Motor neuron (in vitro differentiated cells): Measurements from ENCODE around the gene ABCA8. TPM values are rescaled to one million over a fixed set of nuclear protein-coding genes. Genes with fewer than 3 reads are reported as not detected.
A peak's percentile ranks its signal among the peaks of the same experiment; 100 is the strongest.
"Not testable (repeated sequence)": the region's sequence is repeated elsewhere in the genome, so short reads cannot be mapped to it uniquely, and the experiment has no call there.

Experiments used
- ATAC-seq, 8 experiments: fragments of 200-7000 bp; cut with Tn5 transposase; replicated peaks in 6 of 8; 2 replicates each; pipeline ENCODE4 v1.8.0; 2021; ENCODE audit warnings: mild to moderate bottlenecking in 8 of 8, moderate library complexity in 8 of 8
- H3K27ac ChIP-seq, 2 donors: fragments of 250-450 bp; sonication (Bioruptor Pico); 2 replicates each; pipeline ENCODE4 v1.9.0; 2021; ENCODE audit warnings: antibody characterized with exemption in 2 of 2, mild to moderate bottlenecking in 2 of 2, moderate library complexity in 1 of 2
- H3K4me1 ChIP-seq, 2 donors: fragments of 250-450 bp; sonication (Bioruptor Pico); replicated peaks in 1 of 2; 2 replicates each; pipeline ENCODE4 v1.6.1; 2021; ENCODE audit warnings: antibody characterized with exemption in 2 of 2, mild to moderate bottlenecking in 2 of 2, moderate library complexity in 1 of 2
- H3K4me3 ChIP-seq, 5 donors: fragments of 250-450 bp; sonication (Bioruptor Pico); 2 replicates each; pipeline ENCODE4 v1.9.0; 2021; ENCODE audit warnings: antibody characterized with exemption in 5 of 5, mild to moderate bottlenecking in 5 of 5, moderate library complexity in 4 of 5
- WGBS, 10 experiments: fragments of 450-650 bp; shearing (Covaris generic); methylation state at CpG; one replicate each; pipeline ENCODE4 v1.0.0; 2022; 5-methylcytosine and 5-hydroxymethylcytosine counted together
- in situ Hi-C, 9 experiments: fragments of 400-800 bp; cut with MboI; loops; one replicate each; pipeline ENCODE4 v1.15.0; 2021; ENCODE audit warnings: low sequenced_read_pairs in 9 of 9, low pct_unique_long_range_greater_than_20kb in 2 of 9; ENCODE audit not compliant: unreplicated experiment in 9 of 9
- total RNA-seq, 8 experiments: library from RNA; unstranded; fragments of 300-600 nt; gene quantifications; 2 replicates each; pipeline versions ENCODE4 v1.2.3 to v1.2.4, GENCODE V29; 2022

The ABCA8 gene, protein sequence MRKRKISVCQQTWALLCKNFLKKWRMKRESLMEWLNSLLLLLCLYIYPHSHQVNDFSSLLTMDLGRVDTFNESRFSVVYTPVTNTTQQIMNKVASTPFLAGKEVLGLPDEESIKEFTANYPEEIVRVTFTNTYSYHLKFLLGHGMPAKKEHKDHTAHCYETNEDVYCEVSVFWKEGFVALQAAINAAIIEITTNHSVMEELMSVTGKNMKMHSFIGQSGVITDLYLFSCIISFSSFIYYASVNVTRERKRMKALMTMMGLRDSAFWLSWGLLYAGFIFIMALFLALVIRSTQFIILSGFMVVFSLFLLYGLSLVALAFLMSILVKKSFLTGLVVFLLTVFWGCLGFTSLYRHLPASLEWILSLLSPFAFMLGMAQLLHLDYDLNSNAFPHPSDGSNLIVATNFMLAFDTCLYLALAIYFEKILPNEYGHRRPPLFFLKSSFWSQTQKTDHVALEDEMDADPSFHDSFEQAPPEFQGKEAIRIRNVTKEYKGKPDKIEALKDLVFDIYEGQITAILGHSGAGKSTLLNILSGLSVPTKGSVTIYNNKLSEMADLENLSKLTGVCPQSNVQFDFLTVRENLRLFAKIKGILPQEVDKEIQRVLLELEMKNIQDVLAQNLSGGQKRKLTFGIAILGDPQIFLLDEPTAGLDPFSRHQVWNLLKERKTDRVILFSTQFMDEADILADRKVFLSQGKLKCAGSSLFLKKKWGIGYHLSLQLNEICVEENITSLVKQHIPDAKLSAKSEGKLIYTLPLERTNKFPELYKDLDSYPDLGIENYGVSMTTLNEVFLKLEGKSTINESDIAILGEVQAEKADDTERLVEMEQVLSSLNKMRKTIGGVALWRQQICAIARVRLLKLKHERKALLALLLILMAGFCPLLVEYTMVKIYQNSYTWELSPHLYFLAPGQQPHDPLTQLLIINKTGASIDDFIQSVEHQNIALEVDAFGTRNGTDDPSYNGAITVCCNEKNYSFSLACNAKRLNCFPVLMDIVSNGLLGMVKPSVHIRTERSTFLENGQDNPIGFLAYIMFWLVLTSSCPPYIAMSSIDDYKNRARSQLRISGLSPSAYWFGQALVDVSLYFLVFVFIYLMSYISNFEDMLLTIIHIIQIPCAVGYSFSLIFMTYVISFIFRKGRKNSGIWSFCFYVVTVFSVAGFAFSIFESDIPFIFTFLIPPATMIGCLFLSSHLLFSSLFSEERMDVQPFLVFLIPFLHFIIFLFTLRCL (N-terminal part only)
- 10 to 100 TPM in 2 of 8 experiments, 1 to 10 TPM in 3, under 1 TPM in 3; 0.05 to 81.8 (median 3.0) TPM for total RNA-seq

DNA sequence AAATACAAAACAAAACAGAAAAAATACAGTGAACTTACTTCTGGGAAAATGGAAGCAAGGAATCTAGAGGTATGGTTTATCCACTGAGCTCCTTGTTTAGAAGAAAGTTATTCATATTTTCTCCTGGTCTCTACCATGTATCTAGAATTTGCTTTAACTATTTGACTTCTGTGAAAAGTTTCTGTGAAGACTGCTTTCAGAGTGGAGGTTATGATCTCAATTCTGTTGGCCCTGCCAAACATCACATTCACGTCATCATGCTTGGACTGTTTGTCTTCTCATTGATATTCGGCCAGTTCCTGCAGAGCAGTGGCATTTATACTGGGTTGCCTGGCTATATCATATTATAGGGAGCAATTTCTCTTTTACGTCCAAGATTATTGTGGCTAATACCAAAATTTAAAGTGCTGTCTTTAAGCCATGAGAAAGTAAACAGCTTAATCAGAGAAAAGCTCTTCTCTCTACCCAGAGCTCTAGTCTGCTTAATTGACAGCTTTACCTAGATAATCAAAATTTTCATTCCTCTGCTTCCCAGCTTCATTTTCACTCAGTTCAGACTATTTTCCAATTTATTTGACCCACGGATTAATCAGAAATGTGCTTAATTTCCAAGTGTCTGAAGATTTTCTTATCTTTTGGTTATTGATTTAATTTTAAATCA lies at the start of gene ABCA8:
ABCA8 (minus strand) TSS at position 212 of the 661 bp plus-strand sequence. CDS start 13,358 bp downstream, outside the sequence.
- ATAC-seq = peak in 2 of 8 experiments; percentile 62 to 63
- WGBS, 10 experiments = 13 to 79% (median 62%) methylated on average over 1 to 4 of the region's 4 CpGs
- Histone ChIP-seq H3K4me3 (no peak within 1 kb of the TSS), H3K27ac (no peak within 1 kb of the TSS), H3K4me1 (no peaks in the 10 kb centered on the region)
- in situ Hi-C loops = loop anchor here in 4 of 9 experiments (25.0 kb wide), 2 partner anchors 168 to 282 kb away; partner anchors contain the start of gene ABCA10 (in 2 of the 4)

DNA sequence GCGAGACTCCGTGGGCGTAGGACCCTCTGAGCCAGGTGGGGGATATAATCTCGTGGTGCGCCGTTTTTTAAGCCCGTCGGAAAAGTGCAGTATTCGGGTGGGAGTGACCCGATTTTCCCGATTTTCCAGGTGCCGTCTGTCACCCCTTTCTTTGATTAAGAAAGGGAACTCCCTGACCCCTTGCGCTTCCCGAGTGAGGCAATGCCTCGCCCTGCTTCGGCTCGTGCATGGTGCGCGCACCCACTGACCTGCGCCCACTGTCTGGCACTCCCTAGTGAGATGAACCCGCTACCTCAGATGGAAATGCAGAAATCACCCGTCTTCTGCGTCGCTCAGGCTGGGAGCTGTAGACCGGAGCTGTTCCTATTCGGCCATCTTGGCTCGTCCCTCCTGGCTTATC lies 49.6 kb upstream of the ABCA8 start:
- 73% methylated on average over 3 of the region's 27 CpGs; no CpG with 5 or more reads in 9 of the 10 experiments for WGBS, 10 experiments
- H3K27ac ChIP-seq, in situ Hi-C loops, H3K4me3 ChIP-seq, H3K4me1 ChIP-seq, ATAC-seq: not testable (repeated sequence)

DNA sequence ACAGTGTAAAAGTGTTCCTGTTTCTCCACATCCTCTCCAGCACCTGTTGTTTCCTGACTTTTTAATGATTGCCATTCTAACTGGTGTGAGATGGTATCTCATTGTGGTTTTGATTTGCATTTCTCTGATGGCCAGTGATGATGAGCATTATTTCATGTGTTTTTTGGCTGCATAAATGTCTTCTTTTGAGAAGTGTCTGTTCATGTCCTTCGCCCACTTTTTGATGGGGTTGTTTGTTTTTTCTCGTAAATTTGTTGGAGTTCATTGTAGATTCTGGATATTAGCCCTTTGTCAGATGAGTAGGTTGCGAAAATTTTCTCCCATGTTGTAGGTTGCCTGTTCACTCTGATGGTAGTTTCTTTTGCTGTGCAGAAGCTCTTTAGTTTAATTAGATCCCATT lies 44.6 kb upstream of the ABCA8 start:
- H3K27ac ChIP-seq, H3K4me3 ChIP-seq, H3K4me1 ChIP-seq, ATAC-seq: not testable (repeated sequence)
- WGBS, 10 experiments = no CpG with 5 or more reads among the region's 3 CpGs
- in situ Hi-C loops = loop anchor here in 1 of 9 experiments (25.0 kb wide), 1 partner anchor 238 kb away; the partner anchor contains the start of gene ABCA10

DNA sequence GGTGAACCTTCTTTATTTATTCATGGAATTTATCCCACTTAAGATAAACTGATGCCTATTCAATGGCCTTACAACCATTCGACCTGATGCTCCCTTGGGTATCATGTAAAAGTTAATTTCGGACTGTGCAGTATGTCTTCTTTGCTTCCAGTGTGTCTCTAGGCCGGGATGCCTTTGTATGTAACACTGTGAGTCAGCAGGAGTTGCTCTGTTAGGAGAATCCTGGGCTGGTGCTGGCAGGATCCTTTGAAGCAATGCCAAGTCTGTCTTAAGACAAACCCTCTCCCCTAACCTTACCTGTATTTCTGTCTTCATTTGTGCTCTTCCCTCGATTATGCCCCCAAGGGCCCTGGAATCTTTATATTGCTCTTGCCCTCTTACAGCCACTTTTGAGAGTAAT lies 37.9 kb upstream of the ABCA8 start:
- in situ Hi-C loops = loop anchor here in 1 of 9 experiments (25.0 kb wide), 1 partner anchor 244 kb away; the partner anchor contains the start of gene ABCA10
- WGBS, 10 experiments = 0 to 92% (median 54%) methylated on average over 1 to 4 of the region's 4 CpGs; no CpG with 5 or more reads in 2 of the 10 experiments
- ATAC-seq = no peak
- H3K4me3 ChIP-seq = no peak overlapping the region
- no peaks in the 10 kb centered on the region for H3K4me1 ChIP-seq
- H3K27ac ChIP-seq = no peak overlapping the region

DNA sequence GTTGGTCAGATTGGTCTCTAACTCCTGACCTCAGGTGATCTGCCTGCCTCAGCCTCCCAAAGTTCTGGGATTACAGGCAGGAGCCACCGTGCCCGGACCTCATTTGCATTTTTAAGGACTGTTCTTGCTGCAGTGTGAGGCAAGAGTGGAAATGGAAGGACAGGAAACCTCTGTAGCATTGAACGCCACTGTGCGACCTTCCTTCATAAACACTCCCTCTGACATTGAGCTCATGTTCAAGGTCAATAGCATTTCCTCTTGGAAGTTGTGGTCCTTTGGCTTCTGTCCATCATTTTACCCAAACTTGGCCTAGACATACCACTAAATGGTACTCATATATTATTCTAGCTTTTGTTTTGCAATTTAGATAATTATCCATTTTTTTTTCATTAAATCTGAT lies 32.8 kb upstream of the ABCA8 start:
- WGBS, 10 experiments = 63 to 100% (median 83%) methylated on average over 2 to 4 of the region's 4 CpGs; no CpG with 5 or more reads in 1 of the 10 experiments
- Histone ChIP-seq H3K27ac (no peak overlapping the region), H3K4me3 (no peak overlapping the region), H3K4me1 (no peaks in the 10 kb centered on the region)
- ATAC-seq = no peak
- in situ Hi-C loops = loop anchor here in 1 of 9 experiments (25.0 kb wide), 1 partner anchor 249 kb away; the partner anchor contains the start of gene ABCA10

DNA sequence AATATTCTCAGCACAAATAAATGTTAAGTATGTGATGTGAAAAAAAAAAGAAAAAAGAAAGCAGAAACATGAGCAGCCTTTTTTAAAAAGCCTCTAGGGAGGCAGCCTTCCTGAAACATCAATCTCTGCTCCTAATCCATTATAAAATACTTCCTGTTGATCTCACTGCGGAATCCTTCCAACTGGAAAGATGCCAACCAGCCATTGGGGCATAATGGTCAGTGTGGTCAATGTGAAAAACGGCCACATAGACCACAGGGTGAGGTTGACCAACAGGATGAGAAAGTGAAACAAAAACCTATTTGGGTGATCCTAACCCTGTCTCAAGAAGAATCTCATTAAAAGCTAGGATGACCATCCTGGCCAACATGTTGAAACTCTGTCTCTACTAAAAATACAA lies 26.1 kb upstream of the ABCA8 start:
- Histone ChIP-seq H3K4me1 (no peaks in the 10 kb centered on the region), H3K27ac (no peak overlapping the region), H3K4me3 (no peak overlapping the region)
- 0 to 100% (median 75%) methylated on average over 1 to 2 of the region's 2 CpGs; no CpG with 5 or more reads in 2 of the 10 experiments for WGBS, 10 experiments
- in situ Hi-C loops = loop anchor here in 1 of 9 experiments (25.0 kb wide), 1 partner anchor 256 kb away; the partner anchor contains the start of gene ABCA10
- ATAC-seq = peak in 2 of 8 experiments; percentile 52 to 65

- in situ Hi-C loops = loop anchor here in 4 of 9 experiments (25.0 kb wide), 2 partner anchors 186 to 264 kb away; partner anchors contain the start of gene ABCA10 (in 2 of the 4)
- no peaks in the 10 kb centered on the region for H3K4me1 ChIP-seq
- H3K27ac ChIP-seq = no peak overlapping the region
- H3K4me3 ChIP-seq = no peak overlapping the region
- no peak for ATAC-seq
- 37 to 96% (median 67%) methylated on average over 1 to 3 of the region's 3 CpGs; no CpG with 5 or more reads in 2 of the 10 experiments for WGBS, 10 experiments
These were observed 18.1 kb upstream of the ABCA8 start for GRCh38 chr17:68973098-68973846.

DNA sequence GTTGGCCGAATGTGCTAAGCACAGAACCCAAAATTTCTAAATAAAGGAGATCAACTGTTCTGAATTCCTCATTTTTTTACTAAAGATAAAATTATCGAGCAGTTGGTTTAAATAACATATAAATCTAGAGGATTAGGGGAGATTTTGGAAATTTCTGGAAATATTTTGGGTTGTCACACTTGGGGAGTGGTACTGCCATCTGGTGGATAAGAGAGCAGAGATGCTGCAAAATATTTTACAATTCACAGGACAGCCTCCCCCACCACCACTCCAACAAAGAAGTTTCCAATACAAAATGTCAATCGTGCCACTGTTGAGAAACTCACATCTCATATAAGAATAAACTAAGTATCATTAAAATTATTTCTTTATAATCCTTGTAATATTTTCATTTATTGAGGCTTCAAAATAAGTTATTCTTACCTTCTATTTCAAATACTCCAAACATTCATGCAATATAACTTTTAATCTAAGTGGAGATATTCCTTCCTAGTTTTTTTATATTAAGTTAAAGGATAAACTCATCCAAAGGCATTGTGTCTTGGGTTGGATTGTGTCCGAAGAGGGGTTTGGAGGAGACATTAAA lies 17.0 kb upstream of the ABCA8 start:
- 0 to 90% (median 31%) methylated on average over 1 to 4 of the region's 4 CpGs; no CpG with 5 or more reads in 1 of the 10 experiments for WGBS, 10 experiments
- Histone ChIP-seq H3K4me3 (no peak overlapping the region), H3K27ac (no peak overlapping the region), H3K4me1 (no peaks in the 10 kb centered on the region)
- in situ Hi-C loops = loop anchor here in 4 of 9 experiments (25.0 kb wide), 2 partner anchors 185 to 265 kb away; partner anchors contain the start of gene ABCA10 (in 2 of the 4)
- ATAC-seq = no peak

GRCh38 chr17:68969101-68969500 lies 13.9 kb upstream of the ABCA8 start:
- Histone ChIP-seq H3K27ac (no peak overlapping the region), H3K4me3 (no peak overlapping the region), H3K4me1 (no peaks in the 10 kb centered on the region)
- ATAC-seq = no peak
- 69 to 100% (median 95%) methylated on average over 1 to 5 of the region's 5 CpGs; no CpG with 5 or more reads in 2 of the 10 experiments for WGBS, 10 experiments
- in situ Hi-C loops = loop anchor here in 4 of 9 experiments (10.0 to 25.0 kb wide), 3 partner anchors 174 to 268 kb away; partner anchors contain the start of gene ABCA10 (in 2 of the 4)

GRCh38 chr17:68963958-68964357 lies 8.8 kb upstream of the ABCA8 start:
- no peak overlapping the region for H3K27ac ChIP-seq
- no peak overlapping the region for H3K4me3 ChIP-seq
- no peak for ATAC-seq
- WGBS, 10 experiments = 72 to 100% (median 88%) methylated on average over 1 to 4 of the region's 4 CpGs; no CpG with 5 or more reads in 3 of the 10 experiments
- H3K4me1 ChIP-seq = no peaks in the 10 kb centered on the region
- in situ Hi-C loops = loop anchor here in 4 of 9 experiments (10.0 to 25.0 kb wide), 3 partner anchors 169 to 273 kb away; partner anchors contain the start of gene ABCA10 (in 2 of the 4)
